HG03571 (cell line): Measurements from ENCODE around the gene GPR35.
"Not testable (repeated sequence)": the region's sequence is repeated elsewhere in the genome, so short reads cannot be mapped to it uniquely, and the experiment has no call there.

ENCODE experiments used
- ATAC-seq: cut with Tn5 transposase; IDR thresholded peaks from one replicate; pipeline ENCODE4 v1.9.1; 2021; ENCODE audit not compliant: unreplicated experiment

GPR35 gene

GRCh38 chr2:240602266-240603050, 22.8 kb upstream of the GPR35 start:
- no peak for ATAC-seq

DNA sequence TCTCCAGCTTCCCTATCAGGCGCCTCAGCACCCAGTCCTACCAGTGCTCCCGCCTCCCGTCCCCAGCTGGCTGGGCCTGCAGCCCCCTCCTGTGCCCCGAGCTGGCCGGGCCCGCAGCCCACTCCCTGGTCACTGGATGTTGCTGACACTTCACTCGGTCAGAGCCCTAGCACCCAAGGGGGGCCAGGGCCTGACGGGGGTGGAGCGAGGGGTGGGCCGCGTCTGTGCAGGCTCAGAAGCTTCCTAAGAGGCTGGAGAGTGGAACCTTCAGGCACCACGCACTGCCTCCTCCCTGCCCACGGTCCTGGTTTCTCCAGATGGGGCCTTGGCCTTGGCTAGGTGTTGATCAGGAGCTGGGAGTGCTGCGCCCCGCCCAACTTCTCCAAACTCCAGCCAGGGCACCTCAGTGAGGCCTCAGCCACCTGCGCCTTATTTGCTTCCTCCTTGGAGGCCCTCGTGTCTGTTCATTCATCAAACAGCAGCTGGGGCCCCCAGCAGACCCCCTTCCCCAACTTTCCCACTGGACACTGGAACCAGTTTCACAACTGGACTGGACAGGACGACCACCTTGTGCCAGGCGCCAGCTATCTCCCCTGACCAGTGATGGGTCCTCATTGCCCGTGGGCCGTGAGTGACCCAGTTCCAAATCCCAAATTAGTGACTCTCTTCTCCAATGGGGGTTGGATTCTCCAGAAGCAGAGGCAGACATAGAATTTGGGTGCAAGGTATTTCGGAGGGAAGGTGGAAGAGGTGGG, 22.0 kb upstream of the GPR35 start:
- no peak for ATAC-seq

- ATAC-seq = no peak
These were observed 21.4 kb upstream of the GPR35 start for GRCh38 chr2:240603846-240604245.

GRCh38 chr2:240604291-240604938, 20.9 kb upstream of the GPR35 start:
- no peak for ATAC-seq

DNA sequence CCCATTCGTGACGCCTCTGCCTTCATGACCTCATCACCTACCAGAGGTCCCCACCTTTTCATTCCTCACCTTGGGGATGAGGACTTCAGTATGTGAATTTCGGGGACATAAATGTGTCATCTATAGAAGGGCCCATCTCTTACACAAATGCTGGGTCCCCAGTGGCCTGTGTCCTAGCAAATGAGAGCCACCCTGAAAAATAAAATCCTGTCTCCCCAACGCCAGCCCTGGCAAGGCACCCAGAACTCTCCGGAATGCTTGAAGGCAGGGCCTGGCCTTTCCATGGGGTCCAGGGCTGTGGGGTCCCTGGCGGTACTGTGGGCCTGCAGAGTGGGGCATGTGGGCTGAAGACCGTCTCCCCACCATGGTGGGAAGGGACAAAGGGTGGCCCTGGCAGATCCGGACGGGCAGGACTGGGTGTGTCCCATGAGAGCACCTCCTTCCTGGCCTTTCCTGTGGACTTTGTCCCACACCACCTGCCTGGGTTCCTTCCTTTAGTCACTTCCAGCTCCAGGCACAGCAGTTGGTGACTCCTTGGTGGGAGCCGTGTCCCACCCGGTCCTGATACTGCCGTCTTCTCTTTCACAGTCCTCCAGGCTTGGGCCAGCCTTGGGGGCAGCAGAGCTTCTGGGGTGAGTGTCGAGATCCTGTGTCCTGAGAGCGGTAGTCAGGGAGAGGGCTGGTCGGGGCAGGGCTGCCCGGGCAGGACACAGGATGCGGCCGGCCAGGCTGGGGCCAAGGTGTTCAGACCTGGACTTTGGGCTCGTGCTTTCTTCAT, 20.2 kb upstream of the GPR35 start:
- ATAC-seq = no peak

DNA sequence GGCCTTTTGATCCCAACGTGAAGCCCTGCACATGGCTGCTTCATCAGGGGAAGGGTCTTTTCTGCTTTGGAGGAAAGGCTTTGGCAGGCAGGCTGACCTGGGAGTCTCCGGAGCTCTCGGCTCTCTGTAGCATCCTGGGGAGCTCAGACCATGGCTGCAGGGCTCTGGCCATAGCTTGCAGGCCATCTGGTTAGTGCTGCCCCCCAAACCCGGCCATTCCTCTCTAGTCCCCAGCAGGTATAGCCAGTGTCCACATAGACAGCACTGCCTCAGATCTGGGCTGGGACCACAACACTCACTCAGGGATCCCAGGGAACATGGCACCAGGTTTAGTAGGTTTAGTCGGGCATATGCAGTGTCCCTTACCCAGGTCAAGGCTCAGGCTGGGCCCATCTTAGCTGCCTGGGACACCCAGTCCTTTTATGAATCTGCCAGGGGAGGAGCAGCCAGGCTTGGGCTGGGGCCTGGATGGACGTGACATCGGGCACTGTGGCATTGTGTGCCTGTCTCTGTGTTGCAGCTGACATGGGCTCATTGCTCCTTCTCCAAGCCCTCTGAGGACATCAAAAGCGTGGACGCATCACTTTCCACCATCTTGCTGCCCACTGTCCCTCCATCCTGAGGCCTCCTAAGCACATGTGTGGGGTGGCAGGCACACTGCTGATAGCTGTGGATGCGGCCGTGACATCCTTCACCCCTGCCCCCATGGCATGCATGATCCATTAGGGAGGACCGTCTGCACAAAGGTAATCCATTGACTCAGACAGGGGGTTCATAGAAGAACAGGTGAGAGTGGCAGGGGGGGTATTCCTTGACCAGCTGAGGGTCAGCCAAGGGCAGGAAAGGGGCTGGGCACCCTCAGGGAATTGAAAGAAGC, 19.2 kb upstream of the GPR35 start:
- ATAC-seq = no peak

DNA sequence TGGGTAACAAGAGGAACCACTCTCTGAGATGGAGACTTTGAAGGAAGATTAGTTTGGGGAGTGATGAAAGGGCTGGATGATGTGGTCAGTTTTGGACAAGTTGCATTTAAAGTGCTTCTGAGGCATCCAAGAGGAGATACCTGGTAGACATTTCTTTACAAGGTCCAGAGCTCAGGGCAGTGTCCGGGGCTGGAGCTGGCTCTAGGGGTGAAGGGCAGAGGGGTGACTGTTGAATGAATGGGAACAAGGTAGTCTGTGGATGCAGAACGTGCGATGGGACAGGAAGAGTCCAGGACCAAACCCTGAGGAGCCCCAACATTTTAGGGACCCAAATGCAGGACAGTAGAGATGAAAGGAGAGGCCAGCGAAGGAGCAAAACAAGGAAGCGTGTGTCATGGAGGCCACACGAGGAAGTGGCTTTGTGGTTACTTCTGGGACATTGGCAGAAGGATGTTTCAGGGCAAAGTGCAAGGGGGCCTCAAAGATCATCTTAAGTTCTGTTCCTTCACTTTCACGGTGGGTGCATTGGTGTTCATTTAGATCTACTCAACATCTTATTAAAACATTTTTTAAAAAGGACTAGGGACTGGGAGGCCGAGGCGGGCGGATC, 13.6 kb upstream of the GPR35 start:
- no peak for ATAC-seq

DNA sequence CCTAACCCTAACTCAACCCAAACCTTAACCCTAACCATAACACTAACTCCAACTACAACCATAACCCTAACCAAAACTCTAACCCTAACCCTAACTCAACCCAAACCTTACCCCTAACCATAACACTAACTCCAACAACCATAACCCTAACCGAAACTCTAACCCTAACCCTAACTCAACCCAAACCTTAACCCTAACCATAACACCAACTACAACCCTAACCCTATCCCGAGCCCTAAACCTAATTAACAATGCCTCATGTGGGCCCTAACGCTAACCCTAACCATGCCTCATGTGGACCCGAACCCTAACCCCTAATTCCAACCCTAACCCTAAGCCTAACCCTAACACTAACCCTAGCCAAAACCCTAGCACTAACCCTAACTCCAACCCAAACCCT, 11.5 kb upstream of the GPR35 start:
- ATAC-seq = no peak

- no peak for ATAC-seq
These were observed 10.9 kb upstream of the GPR35 start for GRCh38 chr2:240614391-240614790.

DNA sequence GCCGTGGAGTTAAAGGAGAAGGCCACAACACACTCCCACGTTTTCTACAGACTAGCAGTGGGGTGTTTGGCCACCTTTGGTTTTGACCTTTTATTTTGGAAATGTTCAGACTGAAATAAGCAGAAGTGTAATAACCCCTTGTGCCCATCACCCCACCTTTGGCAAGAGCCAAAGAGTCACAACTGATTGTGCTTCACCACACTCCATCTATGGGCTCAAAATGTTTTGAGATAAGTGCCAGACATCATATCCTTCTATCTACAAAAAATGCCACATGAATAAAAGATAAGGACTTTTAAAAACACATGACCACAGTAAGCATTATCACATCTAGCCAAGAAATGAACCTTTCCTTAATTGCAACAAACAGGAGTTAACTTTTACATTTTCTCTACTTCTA, 9.9 kb upstream of the GPR35 start:
- ATAC-seq = no peak

DNA sequence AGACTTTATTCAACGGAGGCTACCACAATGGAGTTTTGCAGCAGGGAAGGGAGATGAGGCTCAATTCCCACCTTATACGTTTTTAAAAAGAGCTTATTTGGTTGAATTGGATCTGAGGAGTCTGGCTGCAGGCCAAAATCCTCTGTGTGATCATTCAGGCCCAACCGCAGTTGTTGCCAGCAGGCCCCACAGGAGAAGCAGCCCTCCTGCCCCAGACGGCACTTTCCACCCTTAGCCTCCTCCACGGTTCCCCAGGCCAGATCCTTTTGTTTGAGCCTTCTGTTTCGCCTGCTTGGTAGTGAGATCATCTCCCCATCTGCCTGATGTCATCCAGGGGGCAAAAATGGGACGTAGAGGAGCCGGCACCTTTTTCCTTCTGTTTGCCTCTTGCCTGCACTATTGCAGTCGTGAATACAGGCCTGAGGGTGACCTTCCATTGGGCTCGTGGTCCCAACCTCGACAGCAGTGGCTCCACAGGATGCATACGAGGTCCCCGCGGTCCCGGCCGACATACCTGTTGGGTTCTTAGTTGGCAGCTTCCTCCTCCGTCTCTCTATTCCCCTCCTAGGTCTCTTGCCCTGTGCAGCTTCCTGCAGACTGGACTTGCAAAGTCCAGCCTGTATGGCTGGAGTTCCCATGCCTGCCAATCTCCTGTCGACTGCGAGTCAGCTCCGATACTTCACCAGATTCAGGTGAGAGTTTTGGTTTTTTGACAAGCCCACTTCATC, 9.3 kb upstream of the GPR35 start:
- ATAC-seq = no peak

DNA sequence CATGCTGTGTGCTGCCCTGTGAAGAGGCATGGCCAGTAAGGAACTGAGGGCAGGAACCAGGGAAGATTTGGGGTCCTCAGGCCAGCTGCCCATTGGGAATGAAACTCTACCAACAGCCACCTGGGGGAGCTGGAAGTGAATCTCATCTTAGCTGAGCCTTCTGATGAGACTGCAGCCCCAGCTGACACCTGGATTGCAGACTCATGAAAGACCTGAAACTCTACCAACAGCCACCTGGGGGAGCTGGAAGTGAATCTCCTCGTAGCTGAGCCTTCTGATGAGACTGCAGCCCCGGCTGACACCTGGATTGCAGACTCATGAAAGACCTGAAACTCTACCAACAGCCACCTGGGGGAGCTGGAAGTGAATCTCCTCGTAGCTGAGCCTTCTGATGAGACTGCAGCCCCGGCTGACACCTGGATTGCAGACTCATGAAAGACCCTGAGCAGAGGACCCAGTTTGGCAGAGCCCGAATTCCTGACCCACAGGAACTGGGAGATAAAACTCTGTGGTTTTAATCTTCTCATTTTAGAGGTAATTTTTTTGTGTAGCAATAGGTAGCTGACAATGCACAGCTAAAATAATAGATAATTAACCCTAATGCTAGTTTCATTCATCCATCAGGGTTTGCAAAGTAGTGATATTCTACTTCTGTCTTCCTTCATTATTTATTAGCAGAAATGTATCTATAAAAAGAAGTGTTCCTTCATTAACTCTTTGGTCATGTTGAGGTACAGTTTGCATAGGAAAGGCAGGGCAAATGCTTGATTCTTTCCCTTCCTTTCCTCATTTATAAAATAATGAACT, 8.2 kb upstream of the GPR35 start:
- not testable (repeated sequence) for ATAC-seq

DNA sequence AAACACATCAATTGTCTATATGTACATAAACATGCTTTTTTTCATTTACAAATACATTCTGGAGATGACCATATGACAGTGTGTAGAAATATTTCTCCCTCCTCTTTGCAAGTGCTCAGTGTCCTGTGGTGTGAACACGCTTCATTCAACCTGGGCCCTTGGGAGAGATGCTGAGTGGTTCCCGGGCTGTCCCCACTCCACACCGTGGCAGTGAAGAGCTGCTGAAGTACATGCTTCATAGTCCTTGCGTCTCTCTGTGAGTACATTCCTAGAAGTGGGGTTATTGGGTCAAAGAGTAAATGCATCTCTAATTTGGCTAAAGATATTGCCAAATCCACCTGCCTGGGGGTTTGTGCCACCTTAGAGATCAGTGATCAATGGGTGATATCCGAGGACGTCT, 6.5 kb upstream of the GPR35 start:
- no peak for ATAC-seq

- ATAC-seq = no peak
These were observed 5.7 kb upstream of the GPR35 start for GRCh38 chr2:240619506-240620148.

DNA sequence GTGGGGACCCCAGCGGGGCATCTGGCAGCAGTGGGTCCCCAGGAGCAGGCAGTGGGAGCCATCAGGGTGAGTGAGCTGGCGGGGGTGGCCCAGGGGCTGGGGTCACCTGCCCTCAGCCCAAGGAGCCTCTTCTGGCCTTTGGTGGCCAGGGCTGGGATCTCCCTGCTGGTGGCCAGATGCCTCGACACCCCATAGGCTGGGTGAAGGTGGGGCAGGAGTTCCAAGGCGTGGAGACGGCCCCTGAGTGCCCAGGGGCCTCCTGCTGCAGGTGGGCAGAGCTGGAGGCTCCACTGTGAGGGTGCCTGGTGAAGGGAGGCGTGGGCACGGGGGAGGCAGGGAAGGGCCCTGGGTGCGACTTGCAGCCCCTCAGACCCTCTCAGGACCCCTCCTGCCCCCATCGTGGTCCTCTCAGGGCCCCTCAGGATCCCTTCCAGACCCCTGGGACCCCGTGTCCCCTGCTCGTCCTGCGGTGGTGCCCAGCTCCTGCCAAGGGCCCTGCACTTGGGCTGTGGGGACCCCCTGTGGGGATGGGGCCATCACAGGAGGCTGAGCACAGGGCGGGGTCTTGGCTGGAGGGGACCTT, 5.0 kb upstream of the GPR35 start:
- no peak for ATAC-seq

DNA sequence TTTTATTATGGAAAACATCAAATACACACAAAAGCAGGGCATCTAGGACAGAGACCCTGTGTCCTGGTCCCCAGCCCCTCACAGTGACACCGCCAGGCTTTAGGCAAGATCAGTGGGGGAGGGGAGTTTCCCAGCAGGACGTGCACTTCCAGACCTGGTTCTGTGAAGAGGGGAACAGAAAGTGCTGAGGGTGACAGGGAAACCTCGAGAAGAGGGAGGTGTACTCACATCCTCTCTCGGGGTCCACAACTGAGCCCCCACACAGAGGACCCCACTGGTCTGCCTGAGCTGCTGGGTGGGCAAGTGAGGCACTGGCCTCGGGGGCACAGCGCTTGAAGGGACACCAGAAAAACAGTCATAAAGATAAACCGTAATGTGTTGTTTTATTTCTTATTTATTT, 4.4 kb upstream of the GPR35 start:
- no peak for ATAC-seq

- ATAC-seq = no peak
These were observed 3.2 kb upstream of the GPR35 start for GRCh38 chr2:240622060-240622411.
